ENCODE measurements around the gene TNC.
A peak's percentile ranks its signal among the peaks of the same experiment; 100 is the strongest.

TNC gene

GRCh38 chr9:115158661-115159481 lies 40.9 kb upstream of the TNC start:
- in situ Hi-C loops (cut with HindIII; ENCODE audit: low sequenced_read_pairs) = no loop called here
- TF ChIP-seq, protein P1, sequence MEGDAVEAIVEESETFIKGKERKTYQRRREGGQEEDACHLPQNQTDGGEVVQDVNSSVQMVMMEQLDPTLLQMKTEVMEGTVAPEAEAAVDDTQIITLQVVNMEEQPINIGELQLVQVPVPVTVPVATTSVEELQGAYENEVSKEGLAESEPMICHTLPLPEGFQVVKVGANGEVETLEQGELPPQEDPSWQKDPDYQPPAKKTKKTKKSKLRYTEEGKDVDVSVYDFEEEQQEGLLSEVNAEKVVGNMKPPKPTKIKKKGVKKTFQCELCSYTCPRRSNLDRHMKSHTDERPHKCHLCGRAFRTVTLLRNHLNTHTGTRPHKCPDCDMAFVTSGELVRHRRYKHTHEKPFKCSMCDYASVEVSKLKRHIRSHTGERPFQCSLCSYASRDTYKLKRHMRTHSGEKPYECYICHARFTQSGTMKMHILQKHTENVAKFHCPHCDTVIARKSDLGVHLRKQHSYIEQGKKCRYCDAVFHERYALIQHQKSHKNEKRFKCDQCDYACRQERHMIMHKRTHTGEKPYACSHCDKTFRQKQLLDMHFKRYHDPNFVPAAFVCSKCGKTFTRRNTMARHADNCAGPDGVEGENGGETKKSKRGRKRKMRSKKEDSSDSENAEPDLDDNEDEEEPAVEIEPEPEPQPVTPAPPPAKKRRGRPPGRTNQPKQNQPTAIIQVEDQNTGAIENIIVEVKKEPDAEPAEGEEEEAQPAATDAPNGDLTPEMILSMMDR (IDR thresholded peaks at IDR 0.05; ENCODE audit: low read depth, low read length) = no peak

GRCh38 chr9:115157245-115157674 lies 39.3 kb upstream of the TNC start:
- peak; percentile 83 for DNase-seq (ENCODE audit: low read depth, low spot score)
- no peak overlapping the region for H3K4me3 ChIP-seq (ENCODE audit: low read depth, low read length)
- TF ChIP-seq, protein P1 (IDR thresholded peaks at IDR 0.05; ENCODE audit: low read depth, low read length) = no peak
- in situ Hi-C loops (cut with HindIII; ENCODE audit: low sequenced_read_pairs) = no loop called here

More at GRCh38 chr9:115158661-115159481, 40.9 kb upstream of the TNC start:
- H3K4me3 ChIP-seq (ENCODE audit: low read depth, low read length) = no peak overlapping the region
- DNase-seq (ENCODE audit: low read depth, low spot score) = peak; percentile 19

GRCh38 chr9:115155037-115155436 lies 37.1 kb upstream of the TNC start:
- TF ChIP-seq, protein P1 (IDR thresholded peaks at IDR 0.05; ENCODE audit: low read depth, low read length) = no peak
- in situ Hi-C loops (cut with HindIII; ENCODE audit: low sequenced_read_pairs) = no loop called here
- H3K4me3 ChIP-seq (ENCODE audit: low read depth, low read length) = no peak overlapping the region
- DNase-seq (ENCODE audit: low read depth, low spot score) = no peak

DNA sequence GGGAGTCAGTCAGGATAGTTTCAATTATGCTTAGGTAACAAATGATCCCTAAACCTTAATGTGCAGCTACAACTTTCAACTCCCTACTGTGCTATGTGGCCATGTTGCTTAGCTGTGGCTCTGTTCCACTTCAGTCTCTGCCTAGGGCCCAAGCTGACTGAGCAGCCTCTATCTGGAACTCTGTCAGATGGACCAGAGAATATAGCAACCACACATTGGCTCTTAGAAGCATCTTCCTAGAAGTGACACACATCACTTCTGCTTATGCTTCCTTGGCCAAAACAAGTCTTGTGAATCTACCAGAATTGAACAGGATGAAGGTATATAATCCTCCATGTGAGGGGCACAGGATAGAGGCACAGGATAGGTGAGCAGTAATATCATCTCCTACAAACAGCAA lies 36.7 kb upstream of the TNC start:
- TF ChIP-seq, protein P1 (IDR thresholded peaks at IDR 0.05; ENCODE audit: low read depth, low read length) = no peak
- in situ Hi-C loops (cut with HindIII; ENCODE audit: low sequenced_read_pairs) = no loop called here
- no peak for DNase-seq (ENCODE audit: low read depth, low spot score)
- no peak overlapping the region for H3K4me3 ChIP-seq (ENCODE audit: low read depth, low read length)

- in situ Hi-C loops (cut with HindIII; ENCODE audit: low sequenced_read_pairs) = no loop called here
- H3K4me3 ChIP-seq (ENCODE audit: low read depth, low read length) = no peak overlapping the region
- TF ChIP-seq, protein P1 (IDR thresholded peaks at IDR 0.05; ENCODE audit: low read depth, low read length) = no peak
- DNase-seq (ENCODE audit: low read depth, low spot score) = no peak
Observed at GRCh38 chr9:115152281-115152820, 34.4 kb upstream of the TNC start.

DNA sequence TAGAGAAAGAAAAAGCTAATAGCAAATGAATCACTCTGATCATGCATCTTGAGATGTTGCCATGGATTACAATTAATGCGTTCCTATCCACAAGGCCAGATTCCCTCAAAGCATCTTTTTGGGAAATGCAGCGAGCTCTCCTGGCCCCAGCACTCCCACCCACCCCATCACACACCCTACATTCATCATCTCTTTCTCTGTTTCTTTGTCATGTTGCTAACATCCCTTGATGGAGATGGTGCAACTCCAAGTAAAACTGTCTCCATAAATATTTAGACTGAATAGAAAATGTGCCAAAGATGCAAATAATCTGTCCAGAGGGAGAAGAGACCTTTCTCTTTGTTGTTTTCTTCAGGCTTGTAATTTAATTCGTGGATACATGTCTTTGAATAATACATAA lies 30.8 kb upstream of the TNC start:
- no peak overlapping the region for H3K4me3 ChIP-seq (ENCODE audit: low read depth, low read length)
- TF ChIP-seq, protein P1 (IDR thresholded peaks at IDR 0.05; ENCODE audit: low read depth, low read length) = no peak
- in situ Hi-C loops (cut with HindIII; ENCODE audit: low sequenced_read_pairs) = no loop called here
- no peak for DNase-seq (ENCODE audit: low read depth, low spot score)

Measured in astrocyte of the spinal cord (primary cell).